Smooth muscle cell of the brain vasculature (primary cell): ENCODE measurements around the gene TNXB.

Experiments
- DNase-seq: peaks from one replicate; pipeline ENCODE4 v3.0.0-alpha.2; 2012; ENCODE audit warnings: low read depth, low spot score

The TNXB gene, protein sequence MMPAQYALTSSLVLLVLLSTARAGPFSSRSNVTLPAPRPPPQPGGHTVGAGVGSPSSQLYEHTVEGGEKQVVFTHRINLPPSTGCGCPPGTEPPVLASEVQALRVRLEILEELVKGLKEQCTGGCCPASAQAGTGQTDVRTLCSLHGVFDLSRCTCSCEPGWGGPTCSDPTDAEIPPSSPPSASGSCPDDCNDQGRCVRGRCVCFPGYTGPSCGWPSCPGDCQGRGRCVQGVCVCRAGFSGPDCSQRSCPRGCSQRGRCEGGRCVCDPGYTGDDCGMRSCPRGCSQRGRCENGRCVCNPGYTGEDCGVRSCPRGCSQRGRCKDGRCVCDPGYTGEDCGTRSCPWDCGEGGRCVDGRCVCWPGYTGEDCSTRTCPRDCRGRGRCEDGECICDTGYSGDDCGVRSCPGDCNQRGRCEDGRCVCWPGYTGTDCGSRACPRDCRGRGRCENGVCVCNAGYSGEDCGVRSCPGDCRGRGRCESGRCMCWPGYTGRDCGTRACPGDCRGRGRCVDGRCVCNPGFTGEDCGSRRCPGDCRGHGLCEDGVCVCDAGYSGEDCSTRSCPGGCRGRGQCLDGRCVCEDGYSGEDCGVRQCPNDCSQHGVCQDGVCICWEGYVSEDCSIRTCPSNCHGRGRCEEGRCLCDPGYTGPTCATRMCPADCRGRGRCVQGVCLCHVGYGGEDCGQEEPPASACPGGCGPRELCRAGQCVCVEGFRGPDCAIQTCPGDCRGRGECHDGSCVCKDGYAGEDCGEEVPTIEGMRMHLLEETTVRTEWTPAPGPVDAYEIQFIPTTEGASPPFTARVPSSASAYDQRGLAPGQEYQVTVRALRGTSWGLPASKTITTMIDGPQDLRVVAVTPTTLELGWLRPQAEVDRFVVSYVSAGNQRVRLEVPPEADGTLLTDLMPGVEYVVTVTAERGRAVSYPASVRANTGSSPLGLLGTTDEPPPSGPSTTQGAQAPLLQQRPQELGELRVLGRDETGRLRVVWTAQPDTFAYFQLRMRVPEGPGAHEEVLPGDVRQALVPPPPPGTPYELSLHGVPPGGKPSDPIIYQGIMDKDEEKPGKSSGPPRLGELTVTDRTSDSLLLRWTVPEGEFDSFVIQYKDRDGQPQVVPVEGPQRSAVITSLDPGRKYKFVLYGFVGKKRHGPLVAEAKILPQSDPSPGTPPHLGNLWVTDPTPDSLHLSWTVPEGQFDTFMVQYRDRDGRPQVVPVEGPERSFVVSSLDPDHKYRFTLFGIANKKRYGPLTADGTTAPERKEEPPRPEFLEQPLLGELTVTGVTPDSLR (N-terminal part only)

DNA sequence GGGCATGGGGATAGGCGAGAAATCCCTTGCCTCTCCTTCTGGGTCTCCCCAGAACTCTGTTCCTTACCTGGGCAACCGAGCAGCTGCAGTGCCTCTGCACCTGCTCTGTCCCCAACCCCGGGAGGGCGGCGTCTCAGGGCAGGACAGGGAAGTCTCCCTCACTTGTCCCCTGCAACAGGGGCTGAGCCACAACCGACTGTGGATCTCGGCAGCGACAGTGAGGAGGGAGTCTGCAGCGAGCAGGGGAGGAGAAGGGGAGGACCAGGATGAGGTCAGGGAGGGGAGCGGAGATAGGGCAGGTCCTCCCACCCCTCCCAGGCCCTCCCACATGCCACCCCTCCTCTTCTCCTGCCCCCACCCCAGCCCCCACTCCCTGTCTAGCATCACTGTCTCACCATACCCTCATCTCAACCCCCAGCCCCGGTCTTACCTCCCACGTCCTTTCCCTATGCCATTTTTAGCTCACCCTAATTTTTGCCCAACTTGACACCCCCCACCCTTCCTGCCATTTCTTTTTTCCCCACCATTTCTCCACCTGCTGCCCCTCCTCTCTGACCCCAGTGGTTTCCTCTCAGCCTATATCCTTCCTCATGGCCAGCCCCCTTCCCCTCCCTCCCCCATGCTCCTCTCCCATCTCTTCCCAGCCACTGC is at the start of gene TNXB:
TNXB (minus strand) TSS at position 225 of the 651 bp plus-strand sequence. CDS start 11,140 bp downstream, outside the sequence.
- DNase-seq: no peak

DNA sequence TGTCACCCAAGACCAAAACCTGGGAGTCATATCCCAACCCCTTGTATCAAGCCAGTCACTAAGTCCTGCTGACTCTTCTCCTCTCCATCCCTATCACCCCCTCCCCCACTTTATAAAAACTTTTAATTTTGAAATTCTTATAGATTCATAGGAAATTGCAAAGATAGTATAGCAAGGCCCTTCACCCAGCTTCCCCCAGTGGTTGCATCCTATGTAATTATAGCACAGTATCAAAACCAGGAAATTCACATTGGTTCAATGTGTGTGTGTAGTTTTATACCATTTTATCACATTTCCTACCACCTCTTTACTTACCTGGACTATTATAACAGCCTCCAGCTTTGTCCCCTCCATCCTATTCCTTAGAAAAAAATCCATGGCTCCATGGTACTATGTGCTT is 48.9 kb upstream of the TNXB start:
- no peak for DNase-seq

DNA sequence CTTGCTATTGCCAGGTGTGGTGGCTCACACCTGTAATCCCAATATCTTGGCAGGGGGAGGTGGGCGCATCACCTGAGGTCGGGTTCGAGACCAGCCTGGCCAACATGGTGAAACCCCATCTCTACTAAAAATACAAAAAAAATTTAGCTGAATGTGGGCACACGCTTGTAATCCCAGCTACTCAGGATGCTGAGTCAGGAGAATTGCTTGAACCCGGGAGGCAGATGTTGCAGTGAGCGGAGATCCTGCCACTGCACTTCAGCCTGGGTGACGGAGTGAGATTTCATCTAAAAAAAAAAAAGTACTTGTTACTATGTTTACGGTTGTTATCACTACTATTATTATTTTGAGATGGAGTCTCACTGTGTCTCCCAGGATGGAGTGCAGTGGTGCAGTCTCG is 47.8 kb upstream of the TNXB start:
- DNase-seq: no peak

DNA sequence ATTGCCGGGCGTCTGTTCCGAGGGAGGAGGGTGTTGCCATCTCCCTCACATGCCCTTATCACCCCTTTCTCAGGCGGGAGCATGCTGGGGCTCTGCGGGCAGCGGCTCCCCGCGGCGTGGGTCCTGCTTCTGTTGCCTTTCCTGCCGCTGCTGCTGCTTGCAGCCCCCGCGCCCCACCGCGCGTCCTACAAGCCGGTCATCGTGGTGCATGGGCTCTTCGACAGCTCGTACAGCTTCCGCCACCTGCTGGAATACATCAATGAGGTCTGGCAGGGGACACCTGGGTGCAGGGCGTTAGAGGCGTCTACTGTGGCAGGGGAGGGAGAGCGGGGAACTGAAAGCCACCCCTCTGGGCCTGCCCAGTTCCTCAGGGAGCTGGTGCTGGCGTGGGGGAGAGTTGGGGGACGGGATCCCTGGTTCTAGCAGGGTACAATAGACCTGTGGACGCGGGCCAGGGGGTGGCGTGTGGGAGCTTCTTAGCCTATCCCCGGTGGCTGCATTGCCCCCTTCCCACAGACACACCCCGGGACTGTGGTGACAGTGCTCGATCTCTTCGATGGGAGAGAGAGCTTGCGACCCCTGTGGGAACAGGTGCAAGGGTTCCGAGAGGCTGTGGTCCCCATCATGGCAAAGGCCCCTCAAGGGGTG is 45.5 kb upstream of the TNXB start:
- no peak for DNase-seq

DNA sequence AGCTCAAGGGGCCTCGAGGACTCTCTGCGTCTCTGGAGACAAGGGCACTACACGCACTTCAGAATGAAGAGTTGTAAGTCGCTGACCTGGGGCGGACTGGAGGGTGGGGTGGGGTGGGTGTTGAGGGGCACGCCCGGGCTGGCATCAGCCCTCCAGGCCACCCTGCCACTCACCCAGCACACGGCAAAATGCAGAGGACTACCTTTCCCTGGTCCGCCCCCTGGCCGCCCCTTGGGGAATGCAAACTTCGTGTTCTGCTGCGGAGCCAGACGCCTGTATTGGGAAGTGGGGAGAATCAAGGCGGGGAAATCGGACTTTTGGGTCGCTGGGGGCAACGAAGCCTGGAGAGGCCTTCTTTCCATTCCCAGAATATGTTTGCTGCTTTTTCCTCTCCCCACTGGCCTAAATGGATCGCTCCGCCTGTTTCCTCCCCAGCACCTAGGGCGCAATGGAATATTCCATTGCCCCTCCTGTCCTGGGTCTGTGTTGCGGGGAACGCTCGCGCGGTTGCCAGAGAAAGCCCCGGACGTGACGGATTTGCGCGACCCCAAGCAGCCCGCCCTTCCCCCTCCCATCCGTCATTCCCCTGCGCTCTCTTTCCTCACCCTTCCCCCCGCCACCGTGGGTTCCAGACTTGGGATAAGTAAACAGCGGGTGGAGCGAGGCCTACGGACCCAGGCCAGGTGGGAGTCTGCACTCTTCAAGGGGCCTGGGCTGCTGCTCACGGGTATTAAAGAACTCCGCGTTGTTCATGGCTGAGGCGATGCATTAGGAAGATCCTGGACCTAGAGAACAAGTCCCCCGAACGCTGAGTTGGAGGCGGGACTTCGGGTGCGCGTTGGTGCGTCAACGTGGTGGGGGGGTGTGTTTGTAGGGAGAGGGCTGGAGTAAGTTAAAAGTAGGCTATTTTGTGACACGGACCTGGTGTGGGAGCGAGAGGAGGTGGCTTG is 44.7 kb upstream of the TNXB start, which contains the start of gene PPT2:
PPT2 (plus strand) TSS at position 578 of the 950 bp plus-strand sequence. CDS start 454 bp downstream, outside the sequence.
- peak; percentile 84 for DNase-seq

DNA sequence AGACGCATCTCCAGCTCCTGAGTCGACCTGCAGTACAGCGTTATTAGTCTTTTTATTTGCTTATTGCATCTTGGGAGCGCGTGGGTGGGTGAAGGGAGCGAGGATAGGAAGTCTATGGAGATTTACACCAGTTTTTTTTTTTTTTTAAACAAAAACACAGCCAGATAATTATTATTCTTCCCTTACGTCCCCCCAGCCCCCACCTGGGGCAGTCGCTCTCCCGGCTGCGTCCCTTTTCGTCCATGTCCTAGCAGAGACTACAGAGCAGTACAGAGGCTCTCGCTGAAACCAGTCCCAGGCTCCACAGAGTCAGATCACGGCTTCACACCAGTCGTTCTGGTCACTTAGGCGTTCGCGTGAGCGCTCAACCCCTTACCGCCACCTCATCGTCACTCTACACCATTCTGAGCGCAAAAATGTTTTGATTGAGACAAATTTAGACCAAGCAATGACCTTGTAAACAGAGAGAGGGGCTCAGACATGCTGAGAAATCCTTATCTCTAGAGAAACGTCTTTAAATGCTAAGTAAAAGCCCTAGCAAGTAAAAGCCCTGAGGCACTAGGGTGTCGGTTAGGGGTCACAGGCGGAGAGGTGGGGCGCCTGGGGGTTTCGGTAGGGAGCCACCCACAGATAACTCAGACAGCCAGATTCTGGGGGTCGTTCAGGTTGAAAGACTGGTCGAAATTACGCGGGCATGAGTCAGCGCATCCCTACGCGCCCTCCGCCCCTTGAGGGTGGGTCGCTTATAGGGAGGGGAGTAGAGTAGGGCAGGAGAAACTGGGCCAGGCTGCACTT is 43.8 kb upstream of the TNXB start:
- no peak for DNase-seq

DNA sequence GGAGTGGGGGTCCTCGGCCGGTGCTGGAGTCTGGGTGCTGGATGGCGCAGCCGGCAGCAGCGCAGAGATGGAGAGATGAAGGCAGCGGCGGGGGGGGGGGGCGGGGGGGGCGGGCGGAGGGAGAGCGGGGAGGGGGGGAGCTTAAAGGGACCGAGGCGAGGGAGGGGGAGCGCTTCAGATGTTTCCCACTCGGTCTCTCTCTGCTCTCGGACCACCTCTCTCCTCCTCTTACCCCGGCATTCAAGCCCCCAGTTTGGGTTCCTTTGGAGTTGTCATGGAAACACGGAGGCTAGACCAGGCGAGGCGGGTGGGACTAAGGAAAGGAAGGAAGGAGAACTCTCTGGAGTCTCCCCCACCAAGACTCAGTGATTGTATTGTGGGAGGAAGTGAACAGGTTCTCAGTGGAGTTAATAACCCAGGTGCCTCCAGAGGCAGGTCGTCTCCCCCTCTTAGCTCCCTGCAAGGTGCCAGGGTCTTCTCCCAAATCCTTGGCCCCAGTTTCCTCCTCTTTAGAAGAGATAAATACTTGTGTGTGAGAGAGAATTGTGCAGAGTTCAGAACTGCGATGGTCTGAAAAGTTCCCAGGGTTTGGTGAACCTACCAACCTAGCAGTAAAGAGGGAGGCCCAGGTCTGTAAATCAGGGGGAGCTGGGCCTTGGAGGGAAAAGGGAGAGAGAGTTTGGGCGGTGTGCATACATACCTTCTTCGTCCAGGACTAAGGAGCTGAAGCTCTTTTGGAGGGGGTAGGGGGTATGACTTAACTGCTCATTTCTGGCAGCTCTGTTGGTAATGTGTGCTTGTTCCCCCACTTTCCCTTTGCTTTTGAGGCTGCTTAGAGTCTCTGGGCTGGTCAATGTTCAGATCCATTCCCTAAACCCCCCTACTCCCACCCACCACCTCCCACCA is 43.0 kb upstream of the TNXB start, which contains the start of gene PRRT1:
PRRT1 (minus strand) TSS at position 77 of the 906 bp plus-strand sequence. CDS start 112 bp downstream, outside the sequence.
- DNase-seq: no peak

DNA sequence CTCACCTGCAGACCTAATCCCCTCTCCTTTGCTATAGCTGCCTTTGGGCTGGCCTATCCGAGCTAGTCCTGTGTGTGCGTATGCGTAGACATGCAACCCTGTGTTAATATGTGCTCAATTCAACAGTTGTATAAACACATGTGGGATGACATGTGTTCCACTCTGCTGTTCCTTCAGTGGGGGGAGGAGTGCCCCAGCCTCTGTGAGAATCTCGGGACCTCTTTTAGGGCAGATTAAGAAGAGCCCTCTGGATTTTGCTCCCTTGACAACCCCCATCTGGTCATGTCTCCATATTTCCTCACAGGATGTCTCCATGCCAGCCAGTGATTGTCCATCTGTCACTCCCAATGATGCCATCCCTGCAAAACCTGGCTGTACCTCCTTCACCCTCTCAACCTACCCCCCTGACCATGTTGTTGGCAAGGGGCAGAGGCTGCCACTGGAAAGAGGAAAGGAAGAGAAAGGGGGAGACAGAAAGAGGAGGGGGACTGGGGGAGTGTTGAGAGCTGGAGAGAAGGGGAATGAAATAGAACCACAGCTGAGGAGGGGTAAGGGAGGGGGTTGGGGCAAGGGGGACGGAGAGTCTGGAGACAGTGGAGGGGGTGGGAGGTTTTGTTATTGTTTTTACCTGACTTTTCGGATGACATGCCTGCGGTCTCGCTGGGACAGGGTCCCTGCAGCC is 42.2 kb upstream of the TNXB start:
- no peak for DNase-seq

DNA sequence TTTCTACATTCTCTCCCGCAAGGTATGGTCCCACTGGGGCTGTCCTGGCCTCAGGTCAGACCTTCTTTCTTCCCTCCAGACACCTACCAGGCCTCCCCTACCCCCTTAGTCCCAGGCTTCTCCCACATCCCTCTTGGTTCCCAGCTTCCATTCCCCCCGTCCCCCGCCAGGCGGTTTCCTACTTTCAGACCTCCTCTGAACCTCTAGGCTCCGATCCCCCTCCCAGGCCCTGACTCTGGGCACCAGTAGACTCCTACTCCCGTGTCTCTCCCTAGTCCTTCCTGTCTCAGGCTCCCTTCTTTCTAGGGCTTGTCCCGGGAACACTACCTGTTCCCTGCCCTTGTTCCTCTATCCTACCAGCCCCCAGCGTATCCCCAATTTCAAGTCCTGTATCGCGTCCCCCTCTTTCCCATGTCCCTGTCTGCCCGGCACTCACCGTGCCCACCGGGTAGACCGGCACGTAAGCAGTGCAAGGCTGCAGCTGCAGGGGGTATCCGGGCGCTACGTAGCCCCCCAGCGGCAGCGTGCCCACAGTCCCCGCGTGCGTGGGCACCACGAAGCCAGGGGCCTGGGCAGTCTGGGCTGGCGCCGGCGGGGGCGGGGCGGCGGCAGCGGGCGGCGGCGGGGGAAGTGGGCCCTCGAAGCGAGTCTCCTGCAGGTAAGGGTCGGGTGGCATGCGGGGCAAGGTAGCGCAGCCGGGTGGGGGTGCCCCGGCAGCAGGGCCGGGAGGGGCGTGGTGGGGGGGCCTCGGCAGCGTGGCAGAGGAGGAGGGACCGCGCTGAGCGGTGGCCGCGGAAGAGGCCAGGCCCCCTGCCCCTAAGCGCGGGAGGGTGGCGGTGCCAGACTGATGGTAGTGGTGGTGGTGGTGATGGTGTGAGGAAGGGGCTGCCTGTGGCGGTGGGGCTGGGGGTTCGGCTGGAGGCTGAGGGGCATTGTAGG is 41.1 kb upstream of the TNXB start:
- DNase-seq: no peak

DNA sequence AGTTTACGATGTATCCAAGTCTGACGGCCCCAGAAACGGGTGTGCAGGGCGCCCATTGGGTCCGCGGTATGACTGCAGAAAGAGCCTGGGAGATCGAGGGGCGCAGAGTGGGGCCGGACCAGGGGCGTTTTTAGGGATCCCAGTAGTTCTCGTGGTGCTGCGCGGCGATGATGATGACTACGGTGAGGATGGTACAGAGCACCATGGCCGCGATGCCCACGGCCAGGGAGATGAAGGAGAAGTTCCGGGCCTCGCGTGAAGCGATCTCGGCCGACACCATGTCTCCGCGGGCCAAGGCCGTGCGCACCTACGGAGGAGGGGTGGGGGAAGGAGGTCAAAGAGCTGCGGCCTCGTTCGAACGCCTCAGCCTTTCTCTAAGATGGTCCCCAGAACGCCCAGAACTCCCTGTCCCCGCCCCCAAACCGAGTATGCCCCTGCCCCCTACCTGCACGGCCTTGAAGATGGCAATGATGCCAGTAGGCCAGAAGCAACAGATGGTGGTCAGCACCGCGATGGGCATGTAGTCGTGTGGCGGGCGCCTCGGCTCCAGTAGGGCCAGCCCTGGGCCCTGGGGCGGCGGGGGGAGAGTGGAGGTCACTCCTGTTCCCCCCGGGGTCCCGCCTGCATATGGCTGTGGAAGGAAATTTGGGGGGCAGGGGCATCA is 40.1 kb upstream of the TNXB start:
- no peak for DNase-seq

DNA sequence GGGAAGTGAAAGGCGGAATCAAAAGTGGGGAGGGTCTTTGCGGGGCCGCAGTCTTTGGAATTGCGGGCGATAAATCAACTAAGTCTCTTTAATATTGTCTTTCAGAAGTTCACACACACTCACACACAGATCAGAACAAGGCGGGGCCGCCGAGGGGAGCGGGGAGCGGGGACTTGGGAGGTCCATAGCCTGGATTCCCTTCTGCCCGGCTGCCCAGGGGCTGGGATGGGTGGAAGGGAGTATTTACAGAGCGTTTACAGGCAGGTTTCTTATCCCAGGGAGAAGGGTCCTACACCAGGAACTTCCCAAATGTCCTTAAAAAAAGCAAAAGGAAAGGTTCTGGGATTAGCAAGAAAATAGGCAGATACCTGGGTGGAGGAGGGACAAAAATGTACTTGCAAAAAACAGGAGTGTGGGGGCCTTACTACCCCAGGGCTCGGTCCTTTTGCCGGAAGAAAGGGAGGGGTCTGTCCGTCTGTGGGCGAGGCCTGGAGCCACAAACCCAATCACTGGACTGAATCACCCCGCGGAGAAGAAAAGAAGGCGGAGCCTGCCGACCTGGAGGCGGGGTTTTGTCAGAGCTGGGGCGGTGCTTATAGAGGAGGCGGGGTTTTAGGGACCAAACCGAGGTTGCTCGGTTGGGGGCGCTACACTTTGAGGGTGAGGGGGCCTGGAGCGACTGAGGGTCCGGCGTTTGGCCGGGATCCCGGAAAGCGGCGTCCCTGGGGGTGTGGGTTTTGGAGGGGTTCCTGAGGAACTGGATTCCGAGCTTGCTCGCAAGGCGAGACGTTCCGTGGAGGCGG is 39.4 kb upstream of the TNXB start:
- no peak for DNase-seq

DNA sequence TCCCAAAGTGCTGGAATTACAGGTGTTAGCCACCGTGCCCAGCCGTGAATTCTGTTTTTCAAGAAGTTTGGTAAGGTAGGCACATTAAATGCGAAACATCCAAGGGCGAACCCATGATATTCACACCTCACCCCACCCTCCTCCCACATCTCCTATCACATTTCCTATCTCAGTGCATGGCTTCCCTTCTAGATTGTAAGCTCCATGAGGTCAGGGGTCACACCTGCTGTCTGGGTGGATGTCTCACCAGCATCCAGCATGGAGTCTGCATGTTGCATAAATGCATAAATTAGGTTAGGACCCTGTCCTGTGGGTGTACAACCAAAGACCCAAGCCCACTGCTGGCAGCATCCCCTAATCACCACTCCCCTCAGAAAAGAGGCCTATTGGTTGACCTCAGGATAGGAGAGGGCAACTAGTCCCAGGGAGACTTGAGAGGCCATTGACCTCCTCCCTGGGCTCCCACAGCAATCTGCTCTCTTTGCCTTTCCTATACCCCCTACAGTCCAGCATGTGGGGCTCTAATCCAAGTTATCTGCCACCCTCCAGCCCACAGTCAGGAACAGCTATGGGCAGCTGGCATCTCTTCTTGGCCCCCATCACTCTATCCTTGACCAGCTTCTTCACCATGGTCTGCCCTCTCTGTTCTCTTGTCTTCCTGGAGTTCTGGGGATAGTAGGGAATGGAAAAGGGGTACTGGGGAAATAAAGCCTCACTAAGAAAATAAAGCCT is 38.4 kb upstream of the TNXB start:
- no peak for DNase-seq

DNA sequence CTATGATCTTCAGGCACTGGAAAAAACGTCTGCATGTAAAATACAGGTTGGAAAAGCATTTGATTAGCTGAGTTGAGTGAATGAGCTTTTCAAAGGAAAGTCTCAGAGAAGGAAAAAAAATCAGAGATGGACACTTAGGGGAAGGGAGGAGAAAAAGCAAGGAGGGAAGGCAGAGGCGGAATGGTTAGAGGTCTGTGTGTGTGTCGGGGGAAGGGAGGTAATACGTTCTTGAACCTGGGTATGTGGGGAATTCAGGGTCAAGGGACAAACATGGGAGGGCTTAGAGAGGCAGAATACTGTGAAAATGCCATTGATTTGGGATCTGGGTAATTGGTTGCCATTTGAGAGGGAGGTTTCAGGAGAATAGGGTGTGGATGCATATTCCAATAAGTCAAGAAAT is 37.5 kb upstream of the TNXB start:
- DNase-seq: no peak

DNA sequence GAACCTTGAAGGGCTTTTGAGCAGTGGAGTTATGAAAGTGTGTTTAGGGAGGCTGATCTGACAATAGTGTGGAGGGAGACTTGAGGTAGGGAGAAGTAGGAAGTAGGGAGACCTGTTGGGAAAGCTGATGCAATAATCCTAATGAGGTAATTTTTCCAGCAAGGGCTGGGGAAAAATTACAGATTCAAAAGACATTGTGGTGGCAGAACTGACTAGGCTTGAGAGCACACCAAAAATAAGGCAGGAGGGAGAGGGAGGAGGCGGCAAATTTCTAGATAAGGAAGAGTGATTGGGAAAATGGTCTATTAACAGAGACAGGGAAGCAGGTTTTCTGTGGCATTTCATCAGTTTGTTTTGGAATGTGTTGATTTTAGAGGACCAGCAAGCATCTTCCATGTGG is 37.1 kb upstream of the TNXB start:
- no peak for DNase-seq
